Caco-2 (cell line): ENCODE results near the gene RAB3GAP2. TPM values are rescaled to one million over a fixed set of nuclear protein-coding genes. Genes with fewer than 3 reads are reported as not detected.

Experiments used
- BruUV-seq: library from RNA; stranded (reverse); fragments of 400-500 nt; replicated peaks from 2 replicates; lab custom pipeline; 2021; lab: Mats Ljungman, UMichigan
- CTCF ChIA-PET: fragments of 300-600 bp; sonication (Branson Sonifier 250); formaldehyde crosslinking; loops from one replicate; lab custom pipeline; 2022; ENCODE audit warnings: antibody characterized with exemption; lab: Charles Lee
- POLR2A ChIA-PET: fragments of 300-600 bp; sonication (Branson Sonifier 250); formaldehyde crosslinking; loops from one replicate; lab custom pipeline; 2022; ENCODE audit warnings: antibody characterized with exemption; lab: Charles Lee
- DNase-seq, 2 experiments: peaks; one replicate each; pipeline versions ENCODE4 v3.0.0 to v3.0.0-alpha.2; 2020 to 2022
- H3K27me3 ChIP-seq: replicated peaks from 2 replicates; pipeline ENCODE4 v1.6.0; 2011; ENCODE audit warnings: low read length; ENCODE audit not compliant: control insufficient read depth, insufficient read depth
- H3K36me3 ChIP-seq: 2 replicates; pipeline ENCODE4 v1.5.1; 2011; ENCODE audit warnings: low read length; ENCODE audit not compliant: control insufficient read depth, insufficient read depth
- H3K4me1 ChIP-seq: fragments of 250-450 bp; sonication (Bioruptor Pico); 2 replicates; pipeline ENCODE4 v1.5.1; 2020; ENCODE audit warnings: mild to moderate bottlenecking
- H3K4me3 ChIP-seq: 2 replicates; pipeline ENCODE4 v1.5.1; 2011; ENCODE audit warnings: low read depth, mild to moderate bottlenecking, control low read depth, low read length
- H3K9me3 ChIP-seq: fragments of 250-450 bp; sonication (Bioruptor Pico); 2 replicates; pipeline ENCODE4 v1.5.1; 2020; ENCODE audit warnings: mild to moderate bottlenecking, moderate library complexity
- H3K27ac Mint-ChIP-seq: one replicate; pipeline ENCODE4 v1.8.0; 2022; ENCODE audit warnings: mixed read lengths; ENCODE audit not compliant: unreplicated experiment
- H3K27me3 Mint-ChIP-seq: one replicate; pipeline ENCODE4 v1.8.0; 2022; ENCODE audit warnings: mixed read lengths; ENCODE audit not compliant: insufficient read depth, unreplicated experiment
- H3K36me3 Mint-ChIP-seq: one replicate; pipeline ENCODE4 v1.8.0; 2022; ENCODE audit warnings: mild to moderate bottlenecking, mixed read lengths; ENCODE audit not compliant: insufficient read depth, unreplicated experiment
- H3K4me1 Mint-ChIP-seq: one replicate; pipeline ENCODE4 v1.8.0; 2022; ENCODE audit warnings: low read depth, mixed read lengths; ENCODE audit not compliant: unreplicated experiment
- H3K4me3 Mint-ChIP-seq: one replicate; pipeline ENCODE4 v1.8.0; 2022; ENCODE audit warnings: mild to moderate bottlenecking, moderate library complexity, mixed read lengths; ENCODE audit not compliant: unreplicated experiment
- H3K9me3 Mint-ChIP-seq: one replicate; pipeline ENCODE4 v1.8.0; 2022; ENCODE audit warnings: mixed read lengths; ENCODE audit not compliant: unreplicated experiment
- intact Hi-C: fragments of 100-400 bp; cut with micrococcal nuclease; formaldehyde crosslinking; loops from one replicate; pipeline ENCODE4 v1.10.0; 2022; ENCODE audit not compliant: unreplicated experiment
- total RNA-seq: library from RNA; stranded (reverse); gene quantifications from 2 replicates; pipeline ENCODE4 v1.2.3, GENCODE V29; 2022
- TF ChIP-seq, protein P1 (sequence below), 2 experiments: fragments of 200-600 bp in 1 of 2; IDR thresholded peaks; 1 replicate in 1 of 2; 2 replicates in 1 of 2; pipeline versions ENCODE4 v1.5.1 to v1.8.0; 2011 to 2022; ENCODE audit warnings: antibody characterized with exemption in 1 of 2, control low read depth in 1 of 2, inconsistent platforms in 1 of 2, low read depth in 1 of 2, low read length in 1 of 2, mild to moderate bottlenecking in 1 of 2, moderate library complexity in 1 of 2; ENCODE audit not compliant: insufficient read depth in 1 of 2, severe bottlenecking in 1 of 2, unreplicated experiment in 1 of 2

RAB3GAP2 gene
- total RNA-seq, 1 experiment from 2014 or later, result 41.1 TPM

DNA sequence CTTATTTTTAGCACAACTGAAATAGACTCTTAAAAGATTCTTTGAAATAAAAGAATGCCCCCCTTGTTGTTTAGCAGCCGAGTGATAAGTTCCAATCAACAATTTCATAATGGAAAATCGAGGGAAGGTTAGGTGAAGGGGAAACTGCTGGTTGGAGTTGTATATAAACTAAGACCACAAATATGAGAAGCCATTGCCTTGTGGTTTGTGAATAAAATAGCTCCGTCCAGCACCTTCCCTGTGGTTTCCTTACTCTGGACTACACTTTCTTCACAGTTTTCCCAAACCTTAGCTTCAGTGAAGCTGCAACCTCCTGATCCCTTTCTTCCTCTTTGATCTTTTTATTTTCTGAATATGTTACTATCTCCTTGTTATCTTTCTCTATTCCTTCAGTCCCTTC is 6.7 kb upstream of the RAB3GAP2 start:
- no peaks in the 10 kb centered on the region for H3K9me3 Mint-ChIP-seq
- POLR2A ChIA-PET, result interaction anchor here (0.5 kb wide), 1 partner anchor 24 kb away, joined by 3 read pairs; no protein-coding TSS in a partner anchor
- H3K4me3 Mint-ChIP-seq, result no peak overlapping the region
- H3K27me3 ChIP-seq, result no peaks in the 10 kb centered on the region
- no peaks in the 10 kb centered on the region for H3K9me3 ChIP-seq
- no peaks in the 10 kb centered on the region for H3K36me3 ChIP-seq
- intact Hi-C loops, result no loop called here
- no peaks in the 10 kb centered on the region for H3K36me3 Mint-ChIP-seq
- H3K4me1 Mint-ChIP-seq, result no peaks in the 10 kb centered on the region
- CTCF ChIA-PET, result no interaction called here
- H3K27me3 Mint-ChIP-seq, result peaks cover 17% of the 10 kb centered on the region
- H3K4me3 ChIP-seq, result no peak overlapping the region
- H3K4me1 ChIP-seq, result no peaks in the 10 kb centered on the region
- H3K27ac Mint-ChIP-seq, result no peak overlapping the region
- TF ChIP-seq, protein P1, sequence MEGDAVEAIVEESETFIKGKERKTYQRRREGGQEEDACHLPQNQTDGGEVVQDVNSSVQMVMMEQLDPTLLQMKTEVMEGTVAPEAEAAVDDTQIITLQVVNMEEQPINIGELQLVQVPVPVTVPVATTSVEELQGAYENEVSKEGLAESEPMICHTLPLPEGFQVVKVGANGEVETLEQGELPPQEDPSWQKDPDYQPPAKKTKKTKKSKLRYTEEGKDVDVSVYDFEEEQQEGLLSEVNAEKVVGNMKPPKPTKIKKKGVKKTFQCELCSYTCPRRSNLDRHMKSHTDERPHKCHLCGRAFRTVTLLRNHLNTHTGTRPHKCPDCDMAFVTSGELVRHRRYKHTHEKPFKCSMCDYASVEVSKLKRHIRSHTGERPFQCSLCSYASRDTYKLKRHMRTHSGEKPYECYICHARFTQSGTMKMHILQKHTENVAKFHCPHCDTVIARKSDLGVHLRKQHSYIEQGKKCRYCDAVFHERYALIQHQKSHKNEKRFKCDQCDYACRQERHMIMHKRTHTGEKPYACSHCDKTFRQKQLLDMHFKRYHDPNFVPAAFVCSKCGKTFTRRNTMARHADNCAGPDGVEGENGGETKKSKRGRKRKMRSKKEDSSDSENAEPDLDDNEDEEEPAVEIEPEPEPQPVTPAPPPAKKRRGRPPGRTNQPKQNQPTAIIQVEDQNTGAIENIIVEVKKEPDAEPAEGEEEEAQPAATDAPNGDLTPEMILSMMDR (IDR thresholded peaks at IDR 0.05; ENCODE audit: insufficient read depth in 1 of 2, low read depth in 1 of 2, low read length in 1 of 2, severe bottlenecking in 1 of 2, unreplicated experiment in 1 of 2), result no peak
- no TSS peak for BruUV-seq
- no peak for DNase-seq

DNA sequence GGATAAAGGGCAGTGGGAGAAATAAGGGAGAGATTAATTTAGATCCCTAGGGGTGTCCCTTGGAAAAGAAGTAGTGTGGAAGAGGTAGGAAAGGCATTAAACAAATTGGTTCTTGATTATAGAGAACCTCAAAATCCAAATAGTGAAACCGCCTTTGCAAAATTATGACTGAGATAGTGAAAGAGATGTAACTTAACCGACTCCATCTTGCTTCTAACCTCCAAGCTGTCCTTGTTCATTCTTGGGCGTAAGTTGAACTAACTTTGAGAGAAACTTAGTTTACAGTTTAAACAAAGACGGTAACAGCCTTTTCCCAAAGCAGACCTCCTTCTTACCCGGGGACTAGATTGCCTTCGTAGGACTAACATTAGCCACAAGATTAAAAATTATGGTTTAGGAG is 3.2 kb upstream of the RAB3GAP2 start:
- intact Hi-C loops, result no loop called here
- Mint-ChIP-seq H3K4me1 (no peaks in the 10 kb centered on the region), H3K36me3 (no peaks in the 10 kb centered on the region), H3K9me3 (no peaks in the 10 kb centered on the region), H3K4me3 (no peak overlapping the region), H3K27ac (no peak overlapping the region), H3K27me3 (peaks cover 15% of the 10 kb centered on the region)
- no peak for DNase-seq
- TF ChIP-seq, protein P1 (IDR thresholded peaks at IDR 0.05; ENCODE audit: insufficient read depth in 1 of 2, low read depth in 1 of 2, low read length in 1 of 2, severe bottlenecking in 1 of 2, unreplicated experiment in 1 of 2), result no peak
- no peak overlapping the region for H3K4me3 ChIP-seq
- no peaks in the 10 kb centered on the region for H3K27me3 ChIP-seq
- H3K36me3 ChIP-seq, result no peaks in the 10 kb centered on the region
- peaks cover 7% of the 10 kb centered on the region for H3K4me1 ChIP-seq
- no peaks in the 10 kb centered on the region for H3K9me3 ChIP-seq
- ChIA-PET POLR2A (no interaction called here), CTCF (no interaction called here)
- no TSS peak for BruUV-seq

DNA sequence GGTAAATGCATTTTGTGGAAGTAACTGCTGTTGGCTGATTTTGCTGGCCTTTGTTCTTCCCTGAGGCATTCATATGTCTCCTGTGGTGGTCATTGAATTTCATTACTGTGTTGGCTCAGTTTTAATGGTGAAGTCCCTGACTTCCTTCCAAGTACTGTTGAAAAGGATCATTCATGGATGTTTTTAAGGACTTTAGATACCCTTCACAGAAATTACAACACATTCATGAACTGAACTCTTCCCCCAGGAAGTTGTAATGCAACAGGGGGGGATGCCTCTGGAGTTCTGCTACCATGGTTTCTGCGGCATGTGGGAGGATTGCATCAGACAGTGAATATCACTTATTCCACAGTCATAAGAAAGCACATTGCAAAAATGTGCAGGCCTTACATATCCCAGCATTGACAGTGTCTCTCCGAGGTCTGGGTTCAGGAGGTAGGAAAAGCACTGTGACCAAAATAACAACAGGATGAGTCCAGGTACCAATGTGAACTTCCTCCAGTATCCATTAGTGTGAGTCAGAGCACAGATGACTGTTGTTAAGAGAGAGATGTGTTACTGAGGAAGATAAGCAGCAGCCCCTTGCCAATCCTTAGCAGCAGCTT is 2.1 kb upstream of the RAB3GAP2 start:
- no TSS peak for BruUV-seq
- ChIA-PET POLR2A (no interaction called here), CTCF (no interaction called here)
- H3K9me3 ChIP-seq, result no peaks in the 10 kb centered on the region
- Mint-ChIP-seq H3K27ac (no peak overlapping the region), H3K36me3 (no peaks in the 10 kb centered on the region), H3K9me3 (no peaks in the 10 kb centered on the region), H3K4me3 (no peak overlapping the region), H3K4me1 (peaks cover under 1% of the 10 kb centered on the region), H3K27me3 (peaks cover 15% of the 10 kb centered on the region)
- H3K4me3 ChIP-seq, result no peak overlapping the region
- no peaks in the 10 kb centered on the region for H3K36me3 ChIP-seq
- peaks cover 7% of the 10 kb centered on the region for H3K4me1 ChIP-seq
- TF ChIP-seq, protein P1 (IDR thresholded peaks at IDR 0.05; ENCODE audit: insufficient read depth in 1 of 2, low read depth in 1 of 2, low read length in 1 of 2, severe bottlenecking in 1 of 2, unreplicated experiment in 1 of 2), result no peak
- DNase-seq, result no peak
- intact Hi-C loops, result loop anchor here (5.0 kb wide), 1 partner anchor 418 kb away; the partner anchor contains the start of gene C1orf115
- no peaks in the 10 kb centered on the region for H3K27me3 ChIP-seq
